HCT116 (cell line): ENCODE measurements around the gene ZNF236. TPM values are rescaled to one million over a fixed set of nuclear protein-coding genes. Genes with fewer than 3 reads are reported as not detected.

Experiments used
- ATAC-seq: fragments of 200-7000 bp; cut with Tn5 transposase; 2 replicates; pipeline ENCODE4 v1.9.1; 2020; ENCODE audit warnings: mild to moderate bottlenecking, moderate library complexity
- BruUV-seq: library from RNA; stranded (reverse); fragments of 400-500 nt; replicated peaks from 2 replicates; lab custom pipeline; 2021; lab: Mats Ljungman, UMichigan
- CTCF ChIA-PET: fragments of 300-600 bp; sonication (Branson Sonifier 250); formaldehyde crosslinking; loops from one replicate; lab custom pipeline; 2021; ENCODE audit warnings: antibody characterized with exemption; lab: Charles Lee
- POLR2A ChIA-PET: fragments of 300-600, 350-600 bp; sonication (Branson Sonifier 250); formaldehyde crosslinking; loops from one replicate; lab custom pipeline; 2021; ENCODE audit warnings: antibody characterized with exemption; lab: Charles Lee
- RAD21 ChIA-PET, 2 experiments: fragments of 300-600 bp; sonication (Branson Sonifier 250); formaldehyde crosslinking; loops; one replicate each; lab custom pipeline; 2023; ENCODE audit warnings: low total read pairs in 2 of 2; ENCODE audit not compliant: uncharacterized antibody in 2 of 2, unreplicated experiment in 2 of 2, low non-redundant PET in 1 of 2; lab: Charles Lee
- DNase-seq: peaks from one replicate; pipeline ENCODE4 v3.0.0-alpha.2; 2010; ENCODE audit warnings: low read depth, low spot score
- H2AFZ ChIP-seq: fragments of 200-600 bp; shearing (Covaris generic), sonication (generic); 2 replicates; pipeline ENCODE4 v1.6.1; 2017; ENCODE audit warnings: low read depth, mixed run types, mixed read lengths, antibody characterized with exemption, low read length; ENCODE audit not compliant: poor library complexity, severe bottlenecking
- H3K27ac ChIP-seq: 2 replicates; pipeline ENCODE4 v1.5.1; 2012; ENCODE audit warnings: low read depth, low read length
- H3K27me3 ChIP-seq: fragments of 200-600 bp; sonication (generic); 2 replicates; pipeline ENCODE4 v1.6.1; 2016; ENCODE audit warnings: mixed run types, low read length, mixed read lengths; ENCODE audit not compliant: insufficient read depth
- H3K36me3 ChIP-seq, 2 experiments: fragments of 200-500 bp in 1 of 2; fragments of 200-600 bp in 1 of 2; sonication (Bioruptor generic) in 1 of 2; sonication (generic) in 1 of 2; 2 replicates each; pipeline versions ENCODE4 v1.5.1 to v1.6.1; 2014 to 2016; ENCODE audit warnings: low read length in 2 of 2, inconsistent platforms in 1 of 2, mixed read lengths in 1 of 2, mixed run types in 1 of 2; ENCODE audit not compliant: insufficient read depth in 2 of 2, control insufficient read depth in 1 of 2
- H3K4me1 ChIP-seq, 2 experiments: fragments of 200-600 bp in 1 of 2; sonication (generic) in 1 of 2; 2 replicates each; pipeline versions ENCODE4 v1.5.1 to v1.6.1; 2012 to 2017; ENCODE audit warnings: low read length in 2 of 2, inconsistent platforms in 1 of 2, mild to moderate bottlenecking in 1 of 2, mixed read lengths in 1 of 2, mixed run types in 1 of 2, moderate library complexity in 1 of 2; ENCODE audit not compliant: insufficient read depth in 2 of 2, control insufficient read depth in 1 of 2
- H3K4me2 ChIP-seq: fragments of 200-600 bp; sonication (generic); 2 replicates; pipeline ENCODE4 v1.6.1; 2017; ENCODE audit warnings: mixed run types, low read length, mixed read lengths
- H3K4me3 ChIP-seq, 2 experiments: fragments of 200-600 bp in 1 of 2; sonication (generic) in 1 of 2; replicated peaks in 1 of 2; 2 replicates each; pipeline ENCODE4 v1.5.1; 2011 to 2016; ENCODE audit warnings: low read length in 2 of 2, control low read depth in 1 of 2, low read depth in 1 of 2, mild to moderate bottlenecking in 1 of 2, mixed read lengths in 1 of 2, mixed run types in 1 of 2
- H3K79me2 ChIP-seq: fragments of 200-600 bp; sonication (generic); 2 replicates; pipeline ENCODE4 v1.6.1; 2017; ENCODE audit warnings: mild to moderate bottlenecking, mixed run types, low read length, moderate library complexity, mixed read lengths; ENCODE audit not compliant: insufficient read depth
- H3K9ac ChIP-seq: fragments of 200-600 bp; sonication (generic); 2 replicates; pipeline ENCODE4 v1.6.1; 2016; ENCODE audit warnings: low read length, mixed read lengths
- H3K9me2 ChIP-seq: fragments of 200-600 bp; sonication (generic), shearing (Covaris generic); 2 replicates; pipeline ENCODE4 v1.6.1; 2017; ENCODE audit warnings: mixed run types, mild to moderate bottlenecking, moderate library complexity; ENCODE audit not compliant: insufficient read depth
- H3K9me3 ChIP-seq, 2 experiments: fragments of 200-500 bp in 1 of 2; fragments of 200-600 bp in 1 of 2; sonication (Bioruptor generic) in 1 of 2; sonication (generic) in 1 of 2; 2 replicates each; pipeline ENCODE4 v1.6.1; 2014 to 2017; ENCODE audit warnings: low read length in 2 of 2, mixed read lengths in 2 of 2, inconsistent platforms in 1 of 2, low read depth in 1 of 2, mild to moderate bottlenecking in 1 of 2, mixed run types in 1 of 2, moderate library complexity in 1 of 2; ENCODE audit not compliant: control insufficient read depth in 1 of 2, insufficient read depth in 1 of 2
- H4K20me1 ChIP-seq: fragments of 200-600 bp; sonication (generic), shearing (Covaris generic); 2 replicates; pipeline ENCODE4 v1.6.1; 2017; ENCODE audit warnings: mixed run types, mild to moderate bottlenecking, moderate library complexity; ENCODE audit not compliant: insufficient read depth
- ATF3 ChIP-seq: IDR thresholded peaks from 2 replicates; pipeline ENCODE4 v1.6.1; 2012
- CBX3 ChIP-seq: IDR thresholded peaks from 2 replicates; pipeline ENCODE4 v1.6.1; 2012; ENCODE audit warnings: low read depth
- CEBPB ChIP-seq: IDR thresholded peaks from 2 replicates; pipeline ENCODE4 v1.6.1; 2012; ENCODE audit warnings: low read depth
- CTCF ChIP-seq, 3 experiments: fragments of 200-600 bp in 1 of 3; sonication (generic) in 1 of 3; IDR thresholded peaks in 2 of 3; conservative IDR thresholded peaks in 1 of 3; 2 replicates each; pipeline ENCODE4 v1.5.1; 2012 to 2017; ENCODE audit warnings: low read depth in 2 of 3, low read length in 2 of 3, antibody characterized with exemption in 1 of 3, borderline replicate concordance in 1 of 3, control low read depth in 1 of 3, mild to moderate bottlenecking in 1 of 3, mixed read lengths in 1 of 3, mixed run types in 1 of 3, moderate library complexity in 1 of 3; ENCODE audit not compliant: insufficient read depth in 1 of 3
- FOSL1 ChIP-seq: IDR thresholded peaks from 2 replicates; pipeline ENCODE4 v1.6.1; 2012; ENCODE audit warnings: low read depth
- POLR2AphosphoS5 ChIP-seq: IDR thresholded peaks from 2 replicates; pipeline ENCODE4 v1.6.1; 2011; ENCODE audit warnings: mild to moderate bottlenecking, low read depth, low read length, moderate library complexity
- RAD21 ChIP-seq: IDR thresholded peaks from 2 replicates; pipeline ENCODE4 v1.6.1; 2012; ENCODE audit warnings: low read depth, mild to moderate bottlenecking
- SRF ChIP-seq: IDR thresholded peaks from 2 replicates; pipeline ENCODE4 v1.6.1; 2012; ENCODE audit warnings: low read depth
- YY1 ChIP-seq: IDR thresholded peaks from 2 replicates; pipeline ENCODE4 v1.6.1; 2011; ENCODE audit warnings: low read length, low read depth, moderate library complexity, mild to moderate bottlenecking; ENCODE audit not compliant: insufficient replicate concordance; ENCODE audit errors: extremely low read depth
- ZBTB33 ChIP-seq: IDR thresholded peaks from 2 replicates; pipeline ENCODE4 v1.6.1; 2011; ENCODE audit warnings: mild to moderate bottlenecking, low read length, moderate library complexity; ENCODE audit not compliant: insufficient replicate concordance; ENCODE audit errors: extremely low read depth
- intact Hi-C: fragments of 100-400 bp; cut with micrococcal nuclease; formaldehyde crosslinking; loops from 2 replicates; pipeline ENCODE4 v1.10.0; 2022
- total RNA-seq: library from RNA; stranded (reverse); gene quantifications from one replicate; pipeline ENCODE4 v1.2.1, GENCODE V29; 2021; ENCODE audit not compliant: unreplicated experiment
- TF ChIP-seq, protein P1 (sequence below): IDR thresholded peaks from 2 replicates; pipeline ENCODE4 v1.6.1; 2012; ENCODE audit warnings: low read depth

Gene ZNF236
- total RNA-seq, 1 experiment from 2014 or later, result 15.0 TPM

GRCh38 chr18:76875390-76876325 is 53.3 kb downstream of the ZNF236 start:
- TF ChIP-seq FOSL1, result no peak
- TF ChIP-seq SRF, result no peak
- no peak for TF ChIP-seq CEBPB
- peak; percentile 67 for TF ChIP-seq RAD21
- no peak for TF ChIP-seq POLR2AphosphoS5
- TF ChIP-seq, protein P1, sequence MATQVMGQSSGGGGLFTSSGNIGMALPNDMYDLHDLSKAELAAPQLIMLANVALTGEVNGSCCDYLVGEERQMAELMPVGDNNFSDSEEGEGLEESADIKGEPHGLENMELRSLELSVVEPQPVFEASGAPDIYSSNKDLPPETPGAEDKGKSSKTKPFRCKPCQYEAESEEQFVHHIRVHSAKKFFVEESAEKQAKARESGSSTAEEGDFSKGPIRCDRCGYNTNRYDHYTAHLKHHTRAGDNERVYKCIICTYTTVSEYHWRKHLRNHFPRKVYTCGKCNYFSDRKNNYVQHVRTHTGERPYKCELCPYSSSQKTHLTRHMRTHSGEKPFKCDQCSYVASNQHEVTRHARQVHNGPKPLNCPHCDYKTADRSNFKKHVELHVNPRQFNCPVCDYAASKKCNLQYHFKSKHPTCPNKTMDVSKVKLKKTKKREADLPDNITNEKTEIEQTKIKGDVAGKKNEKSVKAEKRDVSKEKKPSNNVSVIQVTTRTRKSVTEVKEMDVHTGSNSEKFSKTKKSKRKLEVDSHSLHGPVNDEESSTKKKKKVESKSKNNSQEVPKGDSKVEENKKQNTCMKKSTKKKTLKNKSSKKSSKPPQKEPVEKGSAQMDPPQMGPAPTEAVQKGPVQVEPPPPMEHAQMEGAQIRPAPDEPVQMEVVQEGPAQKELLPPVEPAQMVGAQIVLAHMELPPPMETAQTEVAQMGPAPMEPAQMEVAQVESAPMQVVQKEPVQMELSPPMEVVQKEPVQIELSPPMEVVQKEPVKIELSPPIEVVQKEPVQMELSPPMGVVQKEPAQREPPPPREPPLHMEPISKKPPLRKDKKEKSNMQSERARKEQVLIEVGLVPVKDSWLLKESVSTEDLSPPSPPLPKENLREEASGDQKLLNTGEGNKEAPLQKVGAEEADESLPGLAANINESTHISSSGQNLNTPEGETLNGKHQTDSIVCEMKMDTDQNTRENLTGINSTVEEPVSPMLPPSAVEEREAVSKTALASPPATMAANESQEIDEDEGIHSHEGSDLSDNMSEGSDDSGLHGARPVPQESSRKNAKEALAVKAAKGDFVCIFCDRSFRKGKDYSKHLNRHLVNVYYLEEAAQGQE, result no peak
- peak; percentile 48 to 86 (median 82); a peak in 5 of 6 replicates for TF ChIP-seq CTCF (IDR thresholded peaks at IDR 0.05 in 2 of 3, conservative IDR thresholded peaks at IDR 0.05 in 1 of 3; ENCODE audit: borderline replicate concordance in 1 of 3, insufficient read depth in 1 of 3, low read depth in 2 of 3, low read length in 2 of 3)
- no peak for TF ChIP-seq ATF3
- TF ChIP-seq YY1, result no peak
- no peak for TF ChIP-seq CBX3
- TF ChIP-seq ZBTB33, result no peak
- TF ChIP-seq, all 23 proteins: peak for 2
- ChIA-PET RAD21 (no interaction called here), POLR2A (no interaction called here), CTCF (no interaction called here)
- Histone ChIP-seq H3K36me3 (0 out of 4 replicates have a peak, but pooled peaks cover 0 to 4% of the 10 kb centered on the region in 2 experiments), H3K4me3 (no peak overlapping the region), H3K27me3 (no peaks in the 10 kb centered on the region), H3K79me2 (no peaks in the 10 kb centered on the region), H3K27ac (no peak overlapping the region), H3K4me2 (no peak overlapping the region), H3K9me3 (no peaks in the 10 kb centered on the region), H2AFZ (no peak overlapping the region), H3K9me2 (no peaks in the 10 kb centered on the region), H4K20me1 (no peaks in the 10 kb centered on the region), H3K9ac (no peak overlapping the region), H3K4me1 (0 out of 4 replicates have a peak, but pooled peaks cover 0 to 3% of the 10 kb centered on the region in 2 experiments)
- DNase-seq (peak; percentile 28), ATAC-seq (peak; percentile 92)
- BruUV-seq, result TSS peak; percentile 31
- intact Hi-C loops, result loop anchor here (1.0 to 5.0 kb wide), 3 partner anchors 48 to 108 kb away; no protein-coding TSS in a partner anchor
